HEK293 (cell line): ENCODE measurements around the gene ZBED4.

Source experiments
- CTCF ChIA-PET: fragments of 350-600 bp; formaldehyde crosslinking; extraction: SDS; loops from one replicate; lab custom pipeline; 2021; ENCODE audit warnings: antibody characterized with exemption; lab: Yijun Ruan, JAX
- POLR2A ChIA-PET: fragments of 300-600 bp; formaldehyde crosslinking; extraction: SDS; loops from one replicate; lab custom pipeline; 2020; ENCODE audit warnings: antibody characterized with exemption, inconsistent platforms; lab: Yijun Ruan, JAX
- H3K27ac ChIP-seq: fragments of 200-500 bp; sonication (Bioruptor generic); 2 replicates; pipeline ENCODE4 v1.5.1; 2014; ENCODE audit warnings: low read depth, low read length, control low read depth, inconsistent platforms; ENCODE audit errors: extremely low read depth
- H3K36me3 ChIP-seq, 2 experiments: fragments of 200-500 bp in 1 of 2; sonication (Bioruptor generic) in 1 of 2; 1 replicate in 1 of 2; 2 replicates in 1 of 2; pipeline ENCODE4 v1.5.1; 2014 to 2017; ENCODE audit warnings: inconsistent platforms in 2 of 2, low read length in 2 of 2; ENCODE audit not compliant: control insufficient read depth in 2 of 2, insufficient read depth in 1 of 2
- H3K4me1 ChIP-seq: fragments of 200-500 bp; sonication (Bioruptor generic); 2 replicates; pipeline ENCODE4 v1.5.1; 2014; ENCODE audit warnings: mild to moderate bottlenecking, low read length, inconsistent platforms; ENCODE audit not compliant: control insufficient read depth, insufficient read depth
- H3K4me3 ChIP-seq: 2 replicates; pipeline ENCODE4 v1.5.1; 2011; ENCODE audit warnings: low read depth, mild to moderate bottlenecking, control low read depth, low read length, moderate library complexity
- H3K9me3 ChIP-seq: fragments of 200-500 bp; sonication (Bioruptor generic); 2 replicates; pipeline ENCODE4 v1.5.1; 2014; ENCODE audit warnings: low read depth, low read length, inconsistent platforms; ENCODE audit not compliant: control insufficient read depth, insufficient read depth
- GLIS1 ChIP-seq: fragments of 450-650 bp; formaldehyde crosslinking; IDR thresholded peaks from 2 replicates; pipeline ENCODE4 v1.5.1; 2016; ENCODE audit warnings: missing biosample characterization, missing genetic modification characterization
- MEIS1 ChIP-seq: sonication (generic); formaldehyde crosslinking; IDR thresholded peaks from 2 replicates; pipeline ENCODE4 v1.8.1; 2022; ENCODE audit warnings: missing genetic modification reagents, mild to moderate bottlenecking, borderline replicate concordance
- OVOL3 ChIP-seq: fragments of 450-650 bp; formaldehyde crosslinking; IDR thresholded peaks from 2 replicates; pipeline ENCODE4 v1.5.1; 2016; ENCODE audit warnings: missing biosample characterization, missing genetic modification characterization
- SCRT1 ChIP-seq: fragments of 450-650 bp; formaldehyde crosslinking; IDR thresholded peaks from 2 replicates; pipeline ENCODE4 v1.5.1; 2016; ENCODE audit warnings: missing biosample characterization, missing genetic modification characterization, borderline replicate concordance
- SCRT2 ChIP-seq: fragments of 450-650 bp; formaldehyde crosslinking; IDR thresholded peaks from 2 replicates; pipeline ENCODE4 v1.5.1; 2016; ENCODE audit warnings: missing biosample characterization, missing genetic modification characterization
- SETDB1 ChIP-seq: IDR thresholded peaks from one replicate; pipeline ENCODE4 v1.6.1; 2017; ENCODE audit warnings: mild to moderate bottlenecking, low read length, moderate library complexity, mixed read lengths; ENCODE audit not compliant: insufficient read length
- ZBTB20 ChIP-seq: fragments of 450-650 bp; formaldehyde crosslinking; IDR thresholded peaks from 2 replicates; pipeline ENCODE4 v1.5.1; 2016; ENCODE audit warnings: missing biosample characterization, missing genetic modification characterization
- ZBTB48 ChIP-seq: fragments of 450-650 bp; formaldehyde crosslinking; IDR thresholded peaks from 2 replicates; pipeline ENCODE4 v1.5.1; 2016; ENCODE audit warnings: missing biosample characterization, missing genetic modification characterization
- ZBTB7A ChIP-seq: fragments of 450-650 bp; formaldehyde crosslinking; IDR thresholded peaks from 2 replicates; pipeline ENCODE4 v1.5.1; 2016; ENCODE audit warnings: low read depth, missing biosample characterization, missing genetic modification characterization
- ZIC2 ChIP-seq: fragments of 450-650 bp; formaldehyde crosslinking; IDR thresholded peaks from 2 replicates; pipeline ENCODE4 v1.5.1; 2016; ENCODE audit warnings: missing biosample characterization, missing genetic modification characterization
- ZNF138 ChIP-seq: fragments of 450-650 bp; formaldehyde crosslinking; IDR thresholded peaks from 2 replicates; pipeline ENCODE4 v1.5.1; 2016; ENCODE audit warnings: missing biosample characterization, missing genetic modification characterization, borderline replicate concordance
- ZNF146 ChIP-seq: fragments of 450-650 bp; formaldehyde crosslinking; IDR thresholded peaks from 2 replicates; pipeline ENCODE4 v1.5.1; 2016; ENCODE audit warnings: missing biosample characterization, missing genetic modification characterization
- ZNF174 ChIP-seq: fragments of 450-650 bp; formaldehyde crosslinking; IDR thresholded peaks from 2 replicates; pipeline ENCODE4 v1.5.0; 2017; ENCODE audit warnings: missing biosample characterization, mild to moderate bottlenecking, missing genetic modification characterization
- ZNF19 ChIP-seq: fragments of 450-650 bp; formaldehyde crosslinking; IDR thresholded peaks from 2 replicates; pipeline ENCODE4; 2016; ENCODE audit warnings: missing biosample characterization, missing genetic modification characterization, low read depth
- ZNF23 ChIP-seq: fragments of 450-650 bp; formaldehyde crosslinking; IDR thresholded peaks from 2 replicates; pipeline ENCODE4 v1.5.1; 2016; ENCODE audit warnings: missing biosample characterization, missing genetic modification characterization, borderline replicate concordance
- ZNF24 ChIP-seq: fragments of 450-650 bp; formaldehyde crosslinking; IDR thresholded peaks from 2 replicates; pipeline ENCODE4 v1.5.1; 2016; ENCODE audit warnings: missing biosample characterization, missing genetic modification characterization
- ZNF341 ChIP-seq: fragments of 450-650 bp; formaldehyde crosslinking; IDR thresholded peaks from 2 replicates; pipeline ENCODE4; 2016; ENCODE audit warnings: low read depth, missing biosample characterization, missing genetic modification characterization
- ZNF473 ChIP-seq: fragments of 450-650 bp; formaldehyde crosslinking; IDR thresholded peaks from 2 replicates; pipeline ENCODE4 v1.5.1; 2017; ENCODE audit warnings: missing biosample characterization, missing genetic modification characterization
- ZNF48 ChIP-seq: fragments of 450-650 bp; formaldehyde crosslinking; IDR thresholded peaks from 2 replicates; pipeline ENCODE4 v1.5.1; 2016; ENCODE audit warnings: missing biosample characterization, missing genetic modification characterization
- ZNF521 ChIP-seq: fragments of 450-650 bp; formaldehyde crosslinking; IDR thresholded peaks from 2 replicates; pipeline ENCODE4 v1.5.1; 2017; ENCODE audit warnings: missing biosample characterization, mild to moderate bottlenecking, missing genetic modification characterization
- ZNF544 ChIP-seq: fragments of 450-650 bp; formaldehyde crosslinking; IDR thresholded peaks from 2 replicates; pipeline ENCODE4 v1.5.0; 2017; ENCODE audit warnings: missing biosample characterization, missing genetic modification characterization
- ZNF571 ChIP-seq: fragments of 450-650 bp; formaldehyde crosslinking; IDR thresholded peaks from 2 replicates; pipeline ENCODE4 v1.5.0; 2017; ENCODE audit warnings: missing biosample characterization, missing genetic modification characterization
- ZNF600 ChIP-seq: fragments of 450-650 bp; formaldehyde crosslinking; IDR thresholded peaks from 2 replicates; pipeline ENCODE4 v1.5.1; 2016; ENCODE audit warnings: missing biosample characterization, missing genetic modification characterization
- ZNF791 ChIP-seq: fragments of 450-650 bp; formaldehyde crosslinking; IDR thresholded peaks from 2 replicates; pipeline ENCODE4 v1.5.1; 2016; ENCODE audit warnings: missing biosample characterization, missing genetic modification characterization
- ZNF837 ChIP-seq: fragments of 450-650 bp; formaldehyde crosslinking; IDR thresholded peaks from 2 replicates; pipeline ENCODE4 v1.5.1; 2016; ENCODE audit warnings: missing biosample characterization, missing genetic modification characterization
- ZXDB ChIP-seq: fragments of 450-650 bp; formaldehyde crosslinking; IDR thresholded peaks from 2 replicates; pipeline ENCODE4 v1.5.1; 2016; ENCODE audit warnings: missing biosample characterization, missing genetic modification characterization
- TF ChIP-seq, protein P1 (sequence below): fragments of 450-650 bp; formaldehyde crosslinking; IDR thresholded peaks from 2 replicates; pipeline ENCODE4 v1.5.1; 2016; ENCODE audit warnings: missing biosample characterization, missing genetic modification characterization
- TF ChIP-seq, protein P2 (sequence below): fragments of 450-650 bp; formaldehyde crosslinking; IDR thresholded peaks from 2 replicates; pipeline ENCODE4 v1.5.1; 2017; ENCODE audit warnings: missing biosample characterization, missing genetic modification characterization
- TF ChIP-seq, protein P3 (sequence below): fragments of 450-650 bp; formaldehyde crosslinking; IDR thresholded peaks from 2 replicates; pipeline ENCODE4 v1.5.1; 2016; ENCODE audit warnings: missing biosample characterization, missing genetic modification characterization

The ZBED4 gene

DNA sequence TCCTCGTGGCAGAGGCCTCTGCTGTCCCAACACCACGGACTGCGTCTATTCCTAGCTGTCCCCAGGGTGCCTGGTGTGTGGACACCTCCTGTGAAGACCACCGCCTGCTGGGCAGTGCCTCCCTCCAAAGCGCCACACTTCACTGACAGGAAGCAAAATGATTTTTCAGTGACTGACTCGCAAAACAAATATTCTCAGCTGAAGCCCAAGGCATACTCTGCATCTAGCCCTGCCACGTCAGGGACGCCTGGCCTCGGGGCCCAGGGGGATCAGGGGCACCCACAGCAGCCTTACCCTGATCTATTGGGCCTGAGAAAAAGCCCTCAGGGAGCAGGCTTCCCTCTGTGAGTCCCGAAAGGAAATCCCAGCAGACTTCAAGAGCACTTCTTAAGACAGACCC is 28.2 kb upstream of the ZBED4 start:
- TF ChIP-seq, protein P1, sequence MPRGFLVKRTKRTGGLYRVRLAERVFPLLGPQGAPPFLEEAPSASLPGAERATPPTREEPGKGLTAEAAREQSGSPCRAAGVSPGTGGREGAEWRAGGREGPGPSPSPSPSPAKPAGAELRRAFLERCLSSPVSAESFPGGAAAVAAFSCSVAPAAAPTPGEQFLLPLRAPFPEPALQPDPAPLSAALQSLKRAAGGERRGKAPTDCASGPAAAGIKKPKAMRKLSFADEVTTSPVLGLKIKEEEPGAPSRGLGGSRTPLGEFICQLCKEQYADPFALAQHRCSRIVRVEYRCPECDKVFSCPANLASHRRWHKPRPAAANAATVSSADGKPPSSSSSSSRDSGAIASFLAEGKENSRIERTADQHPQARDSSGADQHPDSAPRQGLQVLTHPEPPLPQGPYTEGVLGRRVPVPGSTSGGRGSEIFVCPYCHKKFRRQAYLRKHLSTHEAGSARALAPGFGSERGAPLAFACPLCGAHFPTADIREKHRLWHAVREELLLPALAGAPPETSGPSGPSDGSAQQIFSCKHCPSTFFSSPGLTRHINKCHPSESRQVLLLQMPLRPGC (tag by site-specific recombination), result no peak
- TF ChIP-seq ZNF24 (tag by site-specific recombination), result no peak
- no peak overlapping the region; the same call in 1 of the 2 replicates for H3K27ac ChIP-seq
- no peaks in the 10 kb centered on the region for H3K9me3 ChIP-seq
- H3K4me1 ChIP-seq, result peaks cover 4% of the 10 kb centered on the region
- CTCF ChIA-PET, result no interaction called here
- peaks cover 21 to 58% of the 10 kb centered on the region in 2 experiments for H3K36me3 ChIP-seq
- H3K4me3 ChIP-seq, result peak overlapping the region; percentile 69
- POLR2A ChIA-PET, result interaction anchor here (0.9 to 1.5 kb wide), 5 partner anchors 8 to 93 kb away, joined by 3 to 4 read pairs (median 3); partner anchors contain the start of genes ALG12 and CRELD2

DNA sequence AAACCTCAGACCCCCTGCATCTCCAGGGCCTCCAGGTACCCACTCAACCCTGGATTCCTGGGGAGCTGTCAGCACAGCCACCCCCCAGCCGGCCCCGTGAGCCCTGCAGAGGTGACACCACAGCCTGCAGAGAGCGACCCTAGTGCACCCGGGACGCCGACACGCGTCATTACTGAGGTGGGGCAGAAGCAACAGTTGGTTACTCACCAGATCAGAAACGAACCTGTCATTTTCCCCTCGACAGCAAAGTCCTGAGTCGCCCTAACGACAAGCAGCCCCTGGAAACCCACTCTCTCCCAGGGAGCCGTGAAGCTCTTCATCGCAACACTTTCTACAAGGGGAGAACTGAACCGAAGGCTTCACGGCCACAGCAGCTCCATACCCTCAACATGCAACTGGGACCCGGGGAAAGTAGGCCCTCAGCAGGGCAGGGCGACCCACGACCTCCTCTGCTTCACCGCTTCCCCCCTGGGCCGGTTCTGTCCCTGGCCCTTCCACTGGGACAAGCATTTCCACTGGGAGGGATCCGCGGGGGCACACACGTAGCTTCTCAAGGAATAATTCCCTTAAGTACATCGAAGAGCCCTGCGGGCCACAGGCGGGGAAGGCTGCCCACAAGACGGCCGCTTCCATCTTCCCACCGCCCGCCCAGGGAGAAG is 27.6 kb upstream of the ZBED4 start:
- H3K9me3 ChIP-seq, result no peaks in the 10 kb centered on the region
- CTCF ChIA-PET, result interaction anchor here (0.7 kb wide), 1 partner anchor 28 kb away, joined by 3 read pairs; no protein-coding TSS in a partner anchor
- H3K36me3 ChIP-seq, result peaks cover 15 to 52% of the 10 kb centered on the region in 2 experiments
- H3K4me1 ChIP-seq, result peaks cover 4% of the 10 kb centered on the region
- peak overlapping the region; percentile 69 for H3K4me3 ChIP-seq
- H3K27ac ChIP-seq, result peak overlapping the region; percentile 89
- POLR2A ChIA-PET, result interaction anchor here (0.9 to 1.5 kb wide), 7 partner anchors 9 to 92 kb away, joined by 3 to 4 read pairs (median 3); partner anchors contain the start of genes ALG12 and CRELD2
- TF ChIP-seq, protein P2, sequence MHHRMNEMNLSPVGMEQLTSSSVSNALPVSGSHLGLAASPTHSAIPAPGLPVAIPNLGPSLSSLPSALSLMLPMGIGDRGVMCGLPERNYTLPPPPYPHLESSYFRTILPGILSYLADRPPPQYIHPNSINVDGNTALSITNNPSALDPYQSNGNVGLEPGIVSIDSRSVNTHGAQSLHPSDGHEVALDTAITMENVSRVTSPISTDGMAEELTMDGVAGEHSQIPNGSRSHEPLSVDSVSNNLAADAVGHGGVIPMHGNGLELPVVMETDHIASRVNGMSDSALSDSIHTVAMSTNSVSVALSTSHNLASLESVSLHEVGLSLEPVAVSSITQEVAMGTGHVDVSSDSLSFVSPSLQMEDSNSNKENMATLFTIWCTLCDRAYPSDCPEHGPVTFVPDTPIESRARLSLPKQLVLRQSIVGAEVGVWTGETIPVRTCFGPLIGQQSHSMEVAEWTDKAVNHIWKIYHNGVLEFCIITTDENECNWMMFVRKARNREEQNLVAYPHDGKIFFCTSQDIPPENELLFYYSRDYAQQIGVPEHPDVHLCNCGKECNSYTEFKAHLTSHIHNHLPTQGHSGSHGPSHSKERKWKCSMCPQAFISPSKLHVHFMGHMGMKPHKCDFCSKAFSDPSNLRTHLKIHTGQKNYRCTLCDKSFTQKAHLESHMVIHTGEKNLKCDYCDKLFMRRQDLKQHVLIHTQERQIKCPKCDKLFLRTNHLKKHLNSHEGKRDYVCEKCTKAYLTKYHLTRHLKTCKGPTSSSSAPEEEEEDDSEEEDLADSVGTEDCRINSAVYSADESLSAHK (tag by site-specific recombination), result no peak
- TF ChIP-seq SCRT1 (peak; percentile 80; the same call in 1 of the 2 replicates), ZNF473 (tag by site-specific recombination) (no peak), SCRT2 (tag by site-specific recombination) (peak; percentile 98), ZNF146 (no peak), ZNF600 (tag by site-specific recombination) (peak; percentile 53; the same call in 1 of the 2 replicates), ZNF138 (tag by site-specific recombination) (no peak), SETDB1 (no peak), OVOL3 (tag by site-specific recombination) (no peak), ZNF19 (tag by site-specific recombination) (no peak), ZNF24 (tag by site-specific recombination) (no peak), ZNF23 (no peak), ZNF341 (tag by site-specific recombination) (peak; percentile 88), ZBTB7A (tag by site-specific recombination) (no peak), ZNF544 (no peak), ZXDB (no peak), ZNF837 (tag by site-specific recombination) (no peak), ZNF174 (tag by site-specific recombination) (no peak), ZNF571 (tag by site-specific recombination) (no peak), ZBTB48 (0 out of 2 replicates have a peak, but pooled peaks have one; percentile 7), ZNF791 (tag by site-specific recombination) (no peak), ZNF521 (tag by site-specific recombination) (no peak), ZNF48 (tag by site-specific recombination) (no peak), GLIS1 (tag by site-specific recombination) (peak; percentile 95), ZBTB20 (tag by site-specific recombination) (0 out of 2 replicates have a peak, but pooled peaks have one; percentile 54), MEIS1 (CRISPR knock-in tag) (no peak), ZIC2 (tag by site-specific recombination) (peak; percentile 98)
- TF ChIP-seq, protein P3, sequence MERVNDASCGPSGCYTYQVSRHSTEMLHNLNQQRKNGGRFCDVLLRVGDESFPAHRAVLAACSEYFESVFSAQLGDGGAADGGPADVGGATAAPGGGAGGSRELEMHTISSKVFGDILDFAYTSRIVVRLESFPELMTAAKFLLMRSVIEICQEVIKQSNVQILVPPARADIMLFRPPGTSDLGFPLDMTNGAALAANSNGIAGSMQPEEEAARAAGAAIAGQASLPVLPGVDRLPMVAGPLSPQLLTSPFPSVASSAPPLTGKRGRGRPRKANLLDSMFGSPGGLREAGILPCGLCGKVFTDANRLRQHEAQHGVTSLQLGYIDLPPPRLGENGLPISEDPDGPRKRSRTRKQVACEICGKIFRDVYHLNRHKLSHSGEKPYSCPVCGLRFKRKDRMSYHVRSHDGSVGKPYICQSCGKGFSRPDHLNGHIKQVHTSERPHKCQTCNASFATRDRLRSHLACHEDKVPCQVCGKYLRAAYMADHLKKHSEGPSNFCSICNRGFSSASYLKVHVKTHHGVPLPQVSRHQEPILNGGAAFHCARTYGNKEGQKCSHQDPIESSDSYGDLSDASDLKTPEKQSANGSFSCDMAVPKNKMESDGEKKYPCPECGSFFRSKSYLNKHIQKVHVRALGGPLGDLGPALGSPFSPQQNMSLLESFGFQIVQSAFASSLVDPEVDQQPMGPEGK (tag by site-specific recombination), result no peak; the same call in 1 of the 2 replicates
